ENCODE data around the gene ZIM2. TPM values are rescaled to one million over a fixed set of nuclear protein-coding genes. Genes with fewer than 3 reads are reported as not detected.

The ZIM2 gene
- total RNA-seq, 4 donors from 2014 or later: 0.16 to 2.2 (median 1.2) TPM; not detected in 1

DNA sequence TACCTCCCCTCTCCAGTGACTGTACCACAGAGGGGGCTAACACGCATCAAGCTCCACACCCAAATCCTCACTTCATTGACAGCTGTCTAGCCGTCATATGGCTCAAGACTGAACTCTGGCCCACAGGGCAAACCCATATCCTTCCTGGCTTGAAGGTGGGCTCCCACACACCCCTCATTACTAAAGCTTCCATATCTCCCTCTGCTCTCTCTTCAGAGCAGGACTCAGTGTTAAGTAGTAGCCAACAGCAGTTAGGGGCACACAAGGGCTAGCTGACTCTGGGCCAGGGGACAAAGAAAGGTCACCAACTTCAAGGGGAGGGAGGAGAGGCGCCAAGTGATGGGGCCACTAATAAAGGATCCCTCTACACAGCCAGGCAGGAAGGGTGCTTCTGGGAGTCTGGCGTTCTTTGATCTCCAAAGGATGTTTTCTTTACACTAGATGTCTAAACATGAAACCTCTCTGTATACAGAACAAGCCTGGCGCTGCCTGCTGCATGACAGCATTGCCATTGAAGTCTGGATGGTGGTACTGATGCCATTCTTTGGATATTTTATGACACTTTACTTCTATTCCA is 8.1 kb downstream of the ZIM2 start:
- H3K27ac ChIP-seq: no peak overlapping the region
- peaks cover 0 to 6% of the 10 kb centered on the region in 2 donors for H3K9me3 ChIP-seq
- H3K4me1 ChIP-seq: no peaks in the 10 kb centered on the region
- H3K4me3 ChIP-seq: no peak overlapping the region
- 69 to 86% methylated on average over 2 to 5 of the region's 5 CpGs for WGBS, 2 donors (ENCODE audit: low coverage in 1 of 2)
- TF ChIP-seq POLR2A (IDR thresholded peaks at IDR 0.05) (no peak), EP300 (IDR thresholded peaks at IDR 0.05; ENCODE audit: low read depth) (no peak), POLR2AphosphoS5 (IDR thresholded peaks at IDR 0.05) (no peak)
- TF ChIP-seq, protein P1, sequence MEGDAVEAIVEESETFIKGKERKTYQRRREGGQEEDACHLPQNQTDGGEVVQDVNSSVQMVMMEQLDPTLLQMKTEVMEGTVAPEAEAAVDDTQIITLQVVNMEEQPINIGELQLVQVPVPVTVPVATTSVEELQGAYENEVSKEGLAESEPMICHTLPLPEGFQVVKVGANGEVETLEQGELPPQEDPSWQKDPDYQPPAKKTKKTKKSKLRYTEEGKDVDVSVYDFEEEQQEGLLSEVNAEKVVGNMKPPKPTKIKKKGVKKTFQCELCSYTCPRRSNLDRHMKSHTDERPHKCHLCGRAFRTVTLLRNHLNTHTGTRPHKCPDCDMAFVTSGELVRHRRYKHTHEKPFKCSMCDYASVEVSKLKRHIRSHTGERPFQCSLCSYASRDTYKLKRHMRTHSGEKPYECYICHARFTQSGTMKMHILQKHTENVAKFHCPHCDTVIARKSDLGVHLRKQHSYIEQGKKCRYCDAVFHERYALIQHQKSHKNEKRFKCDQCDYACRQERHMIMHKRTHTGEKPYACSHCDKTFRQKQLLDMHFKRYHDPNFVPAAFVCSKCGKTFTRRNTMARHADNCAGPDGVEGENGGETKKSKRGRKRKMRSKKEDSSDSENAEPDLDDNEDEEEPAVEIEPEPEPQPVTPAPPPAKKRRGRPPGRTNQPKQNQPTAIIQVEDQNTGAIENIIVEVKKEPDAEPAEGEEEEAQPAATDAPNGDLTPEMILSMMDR (IDR thresholded peaks at IDR 0.05): no peak
- no peaks in the 10 kb centered on the region for H3K36me3 ChIP-seq
- in situ Hi-C loops (cut with MboI; ENCODE audit: low pct_ligation_motif_present in 1 of 4, low pct_unique_long_range_greater_than_20kb in 1 of 4, low sequenced_read_pairs in 3 of 4) (no loop called here), intact Hi-C loops (cut with DNase I; ENCODE audit: low total_unique reads) (no loop called here)
- H3K27me3 ChIP-seq: no peaks in the 10 kb centered on the region
- no peak for DNase-seq

DNA sequence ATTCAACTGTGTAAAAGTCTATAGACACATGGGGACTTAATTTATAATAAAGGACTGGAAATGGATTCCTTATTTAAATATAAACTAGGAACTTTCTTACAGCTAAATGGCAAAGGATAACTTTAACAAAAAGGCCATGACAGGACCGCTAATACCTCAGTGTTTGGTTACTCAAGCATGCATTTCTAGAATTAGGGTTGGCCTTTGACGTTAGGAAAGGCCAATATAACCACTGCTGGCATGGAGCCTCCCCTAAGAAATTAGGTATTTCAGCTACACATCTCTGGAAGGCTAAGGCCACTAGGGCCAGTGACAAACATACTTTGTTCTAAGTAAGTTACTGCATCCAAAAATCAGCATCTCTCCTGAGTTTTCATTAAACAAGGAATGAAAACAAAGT is 9.3 kb downstream of the ZIM2 start:
- Histone ChIP-seq H3K4me1 (no peaks in the 10 kb centered on the region), H3K9me3 (no peaks in the 10 kb centered on the region), H3K27ac (no peak overlapping the region), H3K27me3 (no peaks in the 10 kb centered on the region), H3K4me3 (no peak overlapping the region), H3K36me3 (no peaks in the 10 kb centered on the region)
- no peak for DNase-seq
- TF ChIP-seq POLR2A (IDR thresholded peaks at IDR 0.05) (no peak), POLR2AphosphoS5 (IDR thresholded peaks at IDR 0.05) (no peak), EP300 (IDR thresholded peaks at IDR 0.05; ENCODE audit: low read depth) (no peak)
- TF ChIP-seq, protein P1 (IDR thresholded peaks at IDR 0.05): no peak
- in situ Hi-C loops (cut with MboI; ENCODE audit: low pct_ligation_motif_present in 1 of 4, low pct_unique_long_range_greater_than_20kb in 1 of 4, low sequenced_read_pairs in 3 of 4): no loop called here
- intact Hi-C loops (cut with DNase I; ENCODE audit: low total_unique reads): no loop called here
- 56 to 59% methylated on average over 2 of the region's 2 CpGs for WGBS, 2 donors (ENCODE audit: low coverage in 1 of 2)

DNA sequence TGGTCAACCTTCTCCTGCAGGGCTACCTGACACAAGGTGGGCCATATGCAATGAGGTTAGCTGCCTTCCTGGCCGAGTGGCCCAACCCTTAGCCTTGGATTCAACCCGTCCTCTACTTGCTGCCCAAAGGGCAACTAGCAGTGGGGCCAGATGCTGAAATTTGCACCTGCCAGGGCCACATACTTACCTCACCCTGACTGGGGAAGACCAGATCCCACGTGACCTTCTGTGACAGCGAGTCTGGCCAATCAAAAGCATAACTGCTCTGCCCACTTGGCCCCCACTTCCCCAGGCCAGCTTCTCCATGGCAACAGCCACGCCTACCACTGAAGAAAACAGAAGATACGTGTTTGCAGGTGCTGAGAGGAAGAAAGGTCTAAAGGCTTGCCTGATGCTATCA is 10.9 kb downstream of the ZIM2 start:
- TF ChIP-seq POLR2AphosphoS5 (IDR thresholded peaks at IDR 0.05): no peak
- TF ChIP-seq, protein P1 (IDR thresholded peaks at IDR 0.05): no peak
- no peak for TF ChIP-seq POLR2A (IDR thresholded peaks at IDR 0.05)
- no peak for TF ChIP-seq EP300 (IDR thresholded peaks at IDR 0.05; ENCODE audit: low read depth)
- 20 to 75% methylated on average over 2 to 6 of the region's 6 CpGs for WGBS, 2 donors (ENCODE audit: low coverage in 1 of 2)
- intact Hi-C loops (cut with DNase I; ENCODE audit: low total_unique reads): no loop called here
- Histone ChIP-seq H3K4me1 (no peaks in the 10 kb centered on the region), H3K9me3 (no peaks in the 10 kb centered on the region), H3K27ac (no peak overlapping the region), H3K27me3 (no peaks in the 10 kb centered on the region), H3K4me3 (no peak overlapping the region), H3K36me3 (no peaks in the 10 kb centered on the region)
- no peak for DNase-seq
- in situ Hi-C loops (cut with MboI; ENCODE audit: low pct_ligation_motif_present in 1 of 4, low pct_unique_long_range_greater_than_20kb in 1 of 4, low sequenced_read_pairs in 3 of 4): no loop called here

DNA sequence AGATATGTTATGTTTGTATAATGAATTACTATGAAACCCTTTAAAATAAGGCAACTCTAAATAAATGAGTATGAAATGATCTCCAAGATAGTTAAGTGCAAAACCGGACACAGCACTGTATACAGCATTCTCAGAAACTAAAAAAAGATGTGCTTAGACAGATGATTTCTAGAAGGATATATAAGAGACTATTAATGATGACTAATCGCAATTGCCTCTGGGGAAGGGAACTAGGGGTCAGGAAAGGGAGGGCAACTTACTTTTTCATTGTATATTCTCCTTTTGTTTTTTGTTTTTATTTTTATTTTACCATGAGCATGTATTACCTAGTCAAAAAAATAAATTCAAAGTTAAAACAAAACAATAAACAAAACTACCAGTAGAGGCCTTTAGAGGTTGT is 12.8 kb downstream of the ZIM2 start:
- TF ChIP-seq, protein P1 (IDR thresholded peaks at IDR 0.05): no peak
- TF ChIP-seq POLR2AphosphoS5 (IDR thresholded peaks at IDR 0.05): no peak
- no peak for TF ChIP-seq POLR2A (IDR thresholded peaks at IDR 0.05)
- no peak for TF ChIP-seq EP300 (IDR thresholded peaks at IDR 0.05; ENCODE audit: low read depth)
- no peak for DNase-seq
- H3K4me3 ChIP-seq: no peak overlapping the region
- whole genome bisulfite sequencing, 2 donors (ENCODE audit: low coverage in 1 of 2): 66 to 70% methylated on average over 2 of the region's 2 CpGs
- in situ Hi-C loops (cut with MboI; ENCODE audit: low pct_ligation_motif_present in 1 of 4, low pct_unique_long_range_greater_than_20kb in 1 of 4, low sequenced_read_pairs in 3 of 4) (no loop called here), intact Hi-C loops (cut with DNase I; ENCODE audit: low total_unique reads) (no loop called here)
- H3K4me1 ChIP-seq: no peaks in the 10 kb centered on the region
- H3K9me3 ChIP-seq: peaks cover 0 to 4% of the 10 kb centered on the region in 2 donors
- no peaks in the 10 kb centered on the region for H3K36me3 ChIP-seq
- no peaks in the 10 kb centered on the region for H3K27me3 ChIP-seq
- no peak overlapping the region for H3K27ac ChIP-seq

All from transverse colon (tissue), 4 donors.